ENCODE results near the gene FGF18.
"Not testable (repeated sequence)": the region's sequence is repeated elsewhere in the genome, so short reads cannot be mapped to it uniquely, and the experiment has no call there.

FGF18 gene, protein sequence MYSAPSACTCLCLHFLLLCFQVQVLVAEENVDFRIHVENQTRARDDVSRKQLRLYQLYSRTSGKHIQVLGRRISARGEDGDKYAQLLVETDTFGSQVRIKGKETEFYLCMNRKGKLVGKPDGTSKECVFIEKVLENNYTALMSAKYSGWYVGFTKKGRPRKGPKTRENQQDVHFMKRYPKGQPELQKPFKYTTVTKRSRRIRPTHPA

DNA sequence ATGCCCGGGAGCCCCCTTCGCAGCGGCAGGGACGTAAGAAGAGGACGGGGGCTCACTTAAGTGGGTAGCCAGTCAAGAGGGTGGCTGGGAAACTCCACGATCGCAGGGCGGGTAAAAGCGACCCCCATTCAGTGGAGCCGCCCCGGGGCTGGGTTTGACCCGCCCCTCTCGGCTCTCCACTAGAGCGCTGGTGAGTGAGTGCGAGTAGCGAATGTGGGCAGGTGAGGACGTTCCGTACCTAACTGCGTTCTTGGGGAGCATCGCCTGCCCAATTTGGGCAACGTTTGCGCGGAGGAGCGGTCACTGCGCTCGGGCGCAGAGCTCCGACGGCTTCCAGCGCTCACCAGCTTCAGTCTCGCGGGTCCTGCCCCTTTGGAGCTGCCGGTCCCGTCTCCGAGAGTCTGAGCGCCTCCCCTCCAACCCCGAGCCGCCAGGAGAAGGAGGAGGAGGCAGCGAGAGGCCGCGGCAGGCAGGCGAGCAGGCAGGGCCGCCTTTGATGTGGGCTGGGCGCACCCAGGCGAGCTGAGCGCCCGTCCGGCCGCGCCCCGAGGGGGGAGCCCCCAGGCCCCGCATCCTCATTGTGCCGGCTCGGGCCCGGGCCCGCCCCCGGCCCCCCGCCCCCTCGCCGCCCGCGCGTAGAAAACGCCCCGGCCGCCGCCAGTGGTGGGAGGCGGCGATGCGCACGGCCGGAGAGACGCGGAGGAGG, at the start of gene FGF18:
Gene FGF18, plus strand, starts transcription at position 666 of the 706 bp plus-strand sequence. CDS start 553 bp downstream, outside the sequence.
- peak; percentile 28 for DNase-seq

DNA sequence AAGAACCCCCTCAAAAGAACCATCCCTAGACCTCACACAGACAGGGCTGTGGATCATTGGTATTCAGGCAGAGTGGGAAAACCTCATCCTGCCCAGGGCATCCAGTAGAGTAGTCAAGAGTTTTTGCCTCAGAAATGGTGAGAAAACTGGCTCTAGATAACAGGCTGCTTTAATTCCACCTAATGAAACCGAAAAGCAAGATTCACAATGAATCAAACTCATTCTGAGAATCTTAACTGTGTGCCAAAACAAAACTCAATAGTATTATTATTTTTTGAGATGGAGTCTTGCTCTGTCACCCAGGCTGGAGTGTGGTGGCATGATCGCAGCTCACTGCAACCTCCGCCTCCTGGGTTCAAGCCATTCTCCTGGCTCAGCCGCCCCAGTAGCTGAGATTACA, 49.5 kb upstream of the FGF18 start:
- no peak for DNase-seq

DNA sequence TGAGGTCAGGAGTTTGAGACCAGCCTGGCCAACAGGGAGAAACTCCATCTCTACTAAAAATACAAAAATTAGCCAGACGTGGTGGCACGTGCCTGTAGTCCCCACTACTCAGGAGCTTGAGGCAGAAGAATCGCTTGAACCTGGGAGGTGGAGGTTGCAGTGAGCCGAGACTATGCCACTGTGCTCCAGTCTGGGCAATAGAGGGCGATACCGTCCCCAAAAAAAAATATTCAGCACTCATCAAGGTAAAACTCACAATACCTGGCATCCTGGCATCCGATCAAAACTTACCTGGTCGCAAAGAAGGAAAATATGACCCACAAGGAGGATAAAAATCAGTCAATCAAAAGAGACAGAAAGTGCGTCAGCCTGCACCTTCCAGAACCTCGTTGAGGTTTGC, 48.6 kb upstream of the FGF18 start:
- not testable (repeated sequence) for DNase-seq

DNA sequence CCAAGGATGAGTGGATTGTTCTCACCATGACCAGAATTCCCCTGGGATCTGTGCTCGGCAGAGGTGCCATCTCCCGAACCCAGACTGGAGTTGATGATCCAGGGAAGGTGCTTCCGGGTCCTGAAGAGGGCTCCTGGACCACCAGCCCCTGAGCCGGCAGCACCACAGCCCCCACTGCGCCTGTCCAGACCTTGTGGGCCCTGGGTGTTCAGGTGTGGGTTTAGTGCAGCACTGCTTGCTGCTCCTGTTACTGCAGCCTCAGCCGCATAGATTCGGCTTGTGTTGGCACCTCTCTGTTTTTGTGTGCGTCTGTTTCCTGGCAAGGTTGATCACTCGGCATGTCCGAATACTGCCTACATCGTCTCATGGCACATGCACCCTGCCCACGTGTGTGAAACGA, 48.1 kb upstream of the FGF18 start:
- no peak for DNase-seq

DNA sequence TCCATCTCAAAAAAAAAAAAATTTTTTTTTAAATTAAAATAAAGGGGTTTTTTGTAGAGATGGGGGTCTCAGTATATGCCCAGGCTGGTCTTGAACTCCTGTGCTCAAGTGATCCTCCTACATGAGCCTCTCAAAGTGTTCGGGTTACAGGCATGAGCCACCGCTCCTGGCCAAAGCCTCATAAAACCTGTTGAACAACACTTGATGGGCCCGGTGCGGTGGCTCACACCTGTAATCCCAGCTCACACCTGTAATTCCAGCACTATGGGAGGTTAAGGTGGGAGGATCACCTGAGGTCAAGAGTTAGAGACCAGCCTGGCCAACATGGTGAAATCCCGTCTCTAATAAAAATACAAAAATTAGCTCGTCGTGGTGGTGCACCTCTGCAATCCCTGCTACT, 39.5 kb upstream of the FGF18 start:
- DNase-seq, result no peak

DNA sequence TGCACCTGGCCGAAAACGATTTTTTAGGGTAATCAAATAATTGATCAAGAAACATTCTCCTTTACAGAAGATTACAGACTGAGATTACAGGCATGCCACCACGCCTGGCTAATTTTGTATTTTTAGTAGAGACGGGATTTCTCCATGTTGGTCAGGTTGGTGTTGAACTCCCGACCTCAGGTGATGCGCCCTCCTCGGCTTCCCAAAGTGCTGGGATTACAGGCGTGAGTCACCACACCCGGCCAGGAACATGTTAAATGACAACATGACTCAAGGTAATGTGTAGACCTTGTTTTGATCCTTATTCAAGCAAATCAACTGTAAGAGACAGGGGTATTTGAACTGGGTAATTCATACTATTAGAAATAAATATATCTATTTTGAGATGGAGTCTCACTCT, 35.0 kb upstream of the FGF18 start:
- not testable (repeated sequence) for DNase-seq

DNA sequence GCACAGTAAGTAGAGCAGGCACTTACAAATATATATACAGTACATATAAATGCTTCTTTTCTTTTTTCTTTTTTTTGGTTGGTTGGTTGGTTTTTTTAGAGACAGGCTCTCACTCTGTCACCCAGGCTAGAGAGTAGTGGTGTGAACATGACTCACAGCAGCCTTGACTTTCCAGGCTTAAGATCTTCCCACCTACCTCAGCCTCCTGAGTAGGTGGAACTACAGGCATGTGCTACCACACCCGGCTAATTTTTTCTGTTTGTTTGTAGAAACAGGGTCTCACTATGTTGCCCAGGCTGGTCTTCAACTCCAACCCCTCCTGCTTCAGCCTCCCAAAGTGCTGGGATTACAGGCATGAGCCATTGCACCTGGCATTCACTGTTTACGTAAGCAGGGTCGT, 34.4 kb upstream of the FGF18 start:
- not testable (repeated sequence) for DNase-seq

DNA sequence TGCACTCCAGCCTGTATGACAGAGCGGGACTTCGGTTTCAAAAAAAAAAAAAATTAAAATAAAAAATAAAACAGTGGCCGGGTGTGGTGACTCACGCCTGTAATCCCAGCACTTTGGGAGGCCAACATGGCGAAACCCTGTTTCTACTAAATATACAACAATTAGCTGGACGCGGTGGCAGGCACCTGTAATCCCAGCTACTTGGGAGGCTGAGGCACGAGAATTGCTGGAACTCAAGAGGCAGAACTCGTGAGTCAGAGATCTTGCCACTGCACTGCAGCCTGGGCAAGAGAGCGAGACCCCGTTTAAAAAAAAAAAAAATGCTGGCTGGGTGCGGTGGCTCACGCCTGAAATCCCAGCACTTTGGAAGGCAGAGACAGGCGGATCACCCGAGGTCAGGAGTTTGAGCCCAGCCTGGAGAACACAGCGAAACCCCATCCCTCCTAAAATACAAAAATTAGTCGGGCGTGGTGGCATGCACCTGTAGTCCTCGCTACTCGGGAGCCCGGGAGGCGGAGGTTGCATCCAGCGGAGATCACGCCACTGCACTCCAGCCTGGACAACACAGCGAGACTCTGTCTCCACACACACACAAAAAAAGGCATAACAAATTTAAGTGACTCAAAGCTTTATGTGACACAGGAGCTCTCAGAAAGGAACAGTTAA, 33.3 kb upstream of the FGF18 start:
- no peak for DNase-seq

DNA sequence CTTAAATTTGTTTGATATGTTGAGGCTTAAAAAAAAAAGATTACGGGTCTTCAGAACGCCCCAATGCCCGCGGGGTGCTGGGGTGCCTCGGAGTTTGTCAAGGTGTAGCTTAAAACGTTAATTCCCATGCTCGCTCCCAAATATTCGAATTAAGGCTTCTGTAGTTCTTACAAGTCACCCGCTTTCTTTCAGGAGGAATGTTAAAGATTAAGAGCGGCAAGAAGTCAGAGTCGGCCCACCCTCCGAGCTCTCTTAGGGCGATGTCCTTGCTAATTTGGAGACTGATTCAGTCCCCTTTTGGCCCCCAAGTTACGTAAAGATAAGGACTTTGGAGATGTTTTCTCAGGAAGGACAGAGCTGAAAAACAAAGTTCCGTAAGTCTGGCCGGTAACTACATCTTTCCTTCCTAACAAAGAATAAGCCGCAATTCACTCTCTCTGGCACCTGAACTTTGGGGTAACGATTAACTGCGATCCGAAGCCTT, 32.5 kb upstream of the FGF18 start:
- peak; percentile 12 for DNase-seq

DNA sequence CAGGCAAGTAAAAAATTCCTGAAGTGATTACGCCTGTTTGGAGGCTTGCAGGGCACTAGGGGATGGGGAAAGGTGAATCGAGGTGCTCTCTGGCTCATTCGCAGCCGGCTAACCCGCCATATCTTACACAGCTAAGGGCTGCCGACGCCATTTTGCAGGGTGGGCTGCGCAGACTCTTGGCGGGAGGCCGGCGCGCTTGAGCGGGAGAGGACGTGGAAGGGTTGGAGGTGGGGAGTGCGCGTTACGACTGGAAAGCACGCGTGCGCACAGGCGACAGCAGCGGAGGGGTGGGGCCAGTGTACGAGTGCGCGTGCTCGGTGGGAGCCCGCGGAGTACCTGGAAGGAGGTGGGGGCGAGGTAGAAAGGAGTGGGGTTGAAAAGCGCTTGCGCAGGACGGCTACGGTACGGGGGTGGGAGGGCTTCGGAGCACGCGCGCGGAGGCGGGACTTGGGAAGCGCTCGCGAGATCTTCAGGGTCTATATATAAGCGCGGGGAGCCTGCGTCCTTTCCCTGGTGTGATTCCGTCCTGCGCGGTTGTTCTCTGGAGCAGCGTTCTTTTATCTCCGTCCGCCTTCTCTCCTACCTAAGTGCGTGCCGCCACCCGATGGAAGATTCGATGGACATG, 32.0 kb upstream of the FGF18 start, which contains the start of gene NPM1:
Gene NPM1, plus strand, starts transcription at position 505 of the 625 bp plus-strand sequence. Its CDS starts 100 bp downstream, at position 605.
- peak; percentile 98 for DNase-seq

DNA sequence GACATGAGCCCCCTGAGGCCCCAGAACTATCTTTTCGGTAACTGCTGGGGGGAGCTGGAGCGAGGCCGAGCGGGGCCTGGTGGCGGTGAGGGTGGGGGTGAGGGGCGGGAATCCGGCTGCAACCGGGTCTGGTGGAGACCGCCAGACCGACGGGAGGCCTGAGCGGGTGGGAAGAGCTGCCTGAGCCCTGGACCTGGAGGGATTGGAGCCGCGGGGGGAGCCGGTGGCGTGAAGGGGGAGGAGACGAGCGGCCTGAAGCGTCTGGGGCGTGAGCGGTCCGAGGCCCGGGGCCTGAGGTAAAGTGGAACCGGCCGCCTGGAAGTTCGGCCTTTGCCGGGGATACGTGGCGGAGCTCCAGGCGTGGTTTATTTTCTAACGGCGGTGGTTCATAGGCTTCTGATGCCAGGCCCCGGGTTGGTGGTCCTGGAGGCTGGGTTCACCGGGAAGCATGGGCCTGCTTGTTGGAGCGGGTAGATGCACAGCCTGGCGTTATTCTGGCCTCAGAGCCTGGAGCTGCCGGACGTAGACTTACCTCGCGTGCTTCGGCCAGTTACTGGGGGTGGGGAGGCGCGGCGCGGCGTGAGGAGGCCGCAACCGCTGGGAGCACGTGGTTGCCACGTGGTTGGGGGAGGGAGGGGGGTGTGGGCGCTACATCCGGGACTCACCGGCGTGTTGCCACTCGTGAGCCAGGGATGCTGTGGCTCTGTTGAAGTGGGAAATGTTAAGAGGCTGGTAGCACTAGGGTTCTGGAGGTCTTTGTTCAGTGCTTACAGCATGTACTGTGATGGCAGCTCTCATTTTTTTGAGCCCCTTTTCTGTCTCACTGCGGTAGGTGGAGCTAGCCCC, 31.3 kb upstream of the FGF18 start:
- DNase-seq, result peak; percentile 84

DNA sequence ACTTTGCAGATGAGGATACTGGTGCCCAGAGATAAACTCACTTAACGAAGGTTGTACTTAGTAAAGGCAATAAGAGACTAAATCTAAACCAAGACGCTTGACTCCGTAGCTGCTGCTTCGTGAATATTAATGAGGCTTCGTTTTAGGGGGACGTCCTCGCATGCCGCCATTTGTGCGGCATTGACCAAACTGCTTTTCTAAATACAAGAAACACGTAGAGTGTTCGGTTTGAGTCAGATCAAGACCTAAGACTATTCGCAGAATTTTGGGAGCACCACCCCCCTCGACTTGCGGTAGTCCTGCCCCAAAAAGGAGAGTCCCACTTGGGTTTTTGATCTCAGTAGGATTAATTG, 30.7 kb upstream of the FGF18 start:
- no peak for DNase-seq

DNA sequence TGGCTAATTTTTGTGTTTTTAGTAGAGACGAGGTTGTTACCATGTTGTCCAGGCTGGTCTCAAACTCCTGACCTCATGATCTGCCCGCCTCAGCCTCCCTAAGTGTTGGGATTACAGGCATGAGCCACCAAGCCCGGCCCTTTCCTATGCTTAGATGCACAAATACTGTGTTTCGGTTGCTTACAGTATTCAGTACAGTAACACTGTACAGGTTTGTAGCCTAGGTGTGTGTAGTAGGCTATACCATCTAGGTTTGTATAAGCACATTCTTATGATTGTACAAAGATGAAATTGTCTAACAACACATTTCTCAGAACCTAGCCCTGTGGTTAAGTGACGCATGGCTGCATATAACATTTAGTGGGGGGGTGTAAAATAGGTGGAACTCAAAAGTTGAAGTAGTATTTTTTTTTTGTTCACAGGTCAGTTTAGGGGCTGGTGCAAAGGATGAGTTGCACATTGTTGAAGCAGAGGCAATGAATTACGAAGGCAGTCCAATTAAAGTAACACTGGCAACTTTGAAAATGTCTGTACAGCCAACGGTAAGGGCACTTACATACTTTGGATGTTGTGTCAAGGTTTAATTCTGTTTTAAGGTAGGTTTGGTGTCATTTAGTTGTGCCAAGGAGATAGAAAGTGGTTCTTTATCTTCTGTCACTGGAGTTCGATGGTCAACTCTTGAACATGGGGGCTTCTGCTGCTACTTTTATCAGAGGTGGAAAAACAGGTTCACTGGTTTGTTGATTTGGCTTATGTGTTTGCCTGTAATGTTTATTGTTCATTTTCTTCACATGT, 28.4 kb upstream of the FGF18 start:
- DNase-seq, result no peak

DNA sequence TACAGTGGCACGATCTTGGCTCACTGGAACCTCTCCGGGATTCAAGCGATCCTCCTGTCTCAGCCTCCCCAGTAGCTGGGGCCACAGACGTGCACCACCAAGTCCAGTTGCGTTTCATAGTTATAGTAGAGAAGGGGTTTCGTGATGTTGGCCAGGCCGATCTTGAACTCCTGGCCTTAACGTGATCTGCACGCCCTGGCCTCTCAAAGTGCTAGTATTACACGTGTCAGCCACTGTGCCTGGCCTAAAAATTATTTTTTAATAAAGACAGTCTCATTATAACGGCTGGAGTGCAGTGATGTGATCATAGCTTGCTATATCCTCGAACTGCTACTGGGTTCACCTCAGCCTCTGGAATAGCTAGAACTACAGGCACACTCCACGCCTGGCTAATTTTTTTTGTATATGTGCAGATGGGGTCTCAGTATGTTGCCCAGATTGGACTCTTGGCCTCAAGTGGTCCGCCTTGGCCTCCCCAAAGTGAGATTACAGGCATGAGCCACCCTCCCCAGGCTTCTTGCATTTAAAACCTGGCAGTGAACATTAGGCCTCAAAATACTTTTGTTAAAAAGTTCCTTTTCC, 27.4 kb upstream of the FGF18 start:
- no peak for DNase-seq

DNA sequence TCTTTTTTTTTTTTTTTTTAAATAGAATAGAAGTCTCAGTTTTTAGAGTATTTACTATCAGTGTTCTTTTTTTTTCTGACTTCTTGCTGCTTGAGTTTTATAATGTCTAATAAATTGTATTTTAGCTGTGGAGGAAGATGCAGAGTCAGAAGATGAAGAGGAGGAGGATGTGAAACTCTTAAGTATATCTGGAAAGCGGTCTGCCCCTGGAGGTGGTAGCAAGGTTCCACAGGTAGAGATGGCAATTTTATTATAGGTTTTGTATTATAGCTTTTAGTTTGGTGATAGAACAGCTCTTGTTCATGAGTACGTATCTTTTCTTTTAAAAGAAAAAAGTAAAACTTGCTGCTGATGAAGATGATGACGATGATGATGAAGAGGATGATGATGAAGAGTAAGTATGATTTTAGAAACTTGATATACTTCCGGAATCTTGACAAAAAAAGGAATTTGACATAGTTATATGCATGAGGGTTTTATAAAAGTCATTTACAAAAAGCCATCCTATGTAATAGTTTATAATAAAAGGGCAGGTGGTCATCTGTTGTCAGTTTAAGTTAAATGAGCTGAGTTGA, 26.8 kb upstream of the FGF18 start:
- DNase-seq, result no peak

DNA sequence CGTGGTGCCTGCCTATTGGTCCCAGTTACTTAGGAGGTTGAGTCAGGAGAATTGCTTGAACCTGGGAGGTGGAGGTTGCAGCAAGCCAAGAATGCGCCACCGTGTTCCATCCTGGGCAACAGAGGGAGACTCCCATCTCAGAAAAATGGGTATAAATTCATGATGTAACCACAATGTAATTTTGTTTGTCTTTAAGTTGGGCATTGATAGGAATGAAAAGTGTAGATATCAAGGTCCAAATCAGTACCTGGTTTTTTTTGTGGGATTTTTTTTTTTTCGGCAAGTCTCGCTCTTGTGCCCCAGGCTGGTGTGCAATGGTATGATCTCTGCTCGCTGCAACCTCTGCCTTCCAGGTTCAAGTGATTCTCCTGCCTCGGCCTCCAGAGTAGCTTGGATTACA, 24.4 kb upstream of the FGF18 start:
- no peak for DNase-seq

DNA sequence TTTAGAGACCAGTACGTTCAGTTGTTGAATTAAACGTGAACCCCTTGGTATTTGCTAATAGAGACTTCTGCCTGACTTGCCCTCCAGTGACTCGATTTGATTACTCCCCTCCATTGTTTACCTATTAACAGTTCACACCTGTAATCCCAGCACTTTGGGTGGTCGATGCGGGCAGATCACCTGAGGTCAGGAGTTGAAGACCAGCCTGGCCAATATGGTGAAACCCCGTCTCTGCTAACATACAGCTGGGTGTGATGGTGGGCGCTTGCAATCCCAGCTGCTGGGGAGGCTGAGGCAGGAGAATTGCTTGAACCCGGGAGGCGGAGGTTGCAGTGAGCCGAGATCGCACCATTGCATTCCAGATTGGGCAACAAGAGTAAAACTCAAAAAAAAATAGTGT, 22.9 kb upstream of the FGF18 start:
- not testable (repeated sequence) for DNase-seq

DNA sequence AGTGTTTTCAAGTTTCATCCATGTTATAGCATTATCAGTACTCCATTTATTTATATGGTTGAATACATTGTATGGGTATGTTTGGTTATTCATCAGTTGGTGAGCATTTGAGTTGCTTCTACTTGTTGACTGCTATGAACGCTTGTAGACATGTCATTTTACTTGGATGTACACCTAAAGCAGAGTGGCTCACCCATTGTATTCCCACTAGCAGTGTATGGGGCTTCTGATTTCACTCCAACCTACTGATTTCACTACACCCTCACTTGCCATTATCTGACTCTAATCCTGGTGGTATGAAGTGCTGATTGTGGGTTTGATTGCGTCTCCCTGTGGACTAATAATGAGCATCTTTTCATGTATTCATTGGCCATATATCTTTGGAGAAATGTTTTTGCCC, 22.3 kb upstream of the FGF18 start:
- DNase-seq, result no peak

DNA sequence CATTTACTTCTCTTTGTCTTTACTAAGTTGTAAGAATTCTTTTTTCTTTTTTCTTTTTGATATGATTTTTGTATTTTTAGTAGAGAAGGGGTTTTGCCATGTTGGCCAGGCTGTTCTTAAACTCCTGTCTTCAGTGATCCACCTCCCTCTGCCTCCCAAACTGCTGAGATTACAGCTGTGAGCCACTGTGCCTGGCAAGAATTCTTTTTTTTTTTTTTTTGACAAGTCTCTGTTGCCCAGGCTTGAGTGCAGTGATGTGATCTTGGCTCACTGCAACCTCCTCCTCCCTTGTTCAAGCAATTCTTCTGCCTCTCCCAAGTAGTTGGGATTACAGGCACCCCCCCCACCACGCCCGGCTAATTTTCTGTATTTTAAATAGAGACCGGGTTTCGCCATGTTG, 21.8 kb upstream of the FGF18 start:
- no peak for DNase-seq

DNA sequence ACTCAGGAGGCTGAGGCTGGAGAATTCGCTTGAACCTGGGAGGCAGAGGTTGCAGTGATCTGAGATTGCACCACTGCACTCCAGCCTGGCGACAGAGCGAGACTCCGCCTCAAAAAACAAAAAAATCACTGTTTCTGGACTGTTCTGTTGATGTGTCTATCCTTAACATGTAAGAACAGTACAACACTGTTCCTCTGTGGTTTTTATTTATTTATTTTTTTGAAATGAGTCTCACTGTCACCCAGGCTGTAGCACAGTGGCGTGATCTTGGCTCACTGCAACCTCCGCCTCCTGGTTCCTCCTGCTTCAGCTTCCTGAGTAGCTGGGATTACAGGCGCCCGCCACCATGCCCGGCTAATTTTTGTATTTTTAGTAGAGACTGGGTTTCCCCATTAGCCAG, 20.8 kb upstream of the FGF18 start:
- not testable (repeated sequence) for DNase-seq

DNA sequence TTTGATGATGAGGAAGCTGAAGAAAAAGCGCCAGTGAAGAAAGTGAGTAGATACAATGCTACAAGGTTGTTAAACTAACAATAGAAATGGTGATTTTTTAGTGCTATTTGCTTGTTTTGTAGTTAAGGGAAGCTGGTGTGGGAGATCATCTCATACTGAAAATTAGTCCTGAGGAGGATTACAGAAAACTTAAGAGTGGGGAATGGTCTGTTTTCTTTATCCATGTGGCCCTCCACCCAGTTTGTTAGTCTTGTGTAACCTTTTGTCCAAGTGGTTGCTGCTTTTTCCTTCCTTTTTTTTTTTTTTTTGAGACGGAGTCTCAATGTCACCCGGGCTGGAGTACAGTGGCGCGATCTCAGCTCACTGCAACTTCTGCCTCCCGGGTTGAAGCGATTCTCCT, 19.3 kb upstream of the FGF18 start:
- DNase-seq, result no peak
